ENCODE data around the gene ZNF276. TPM values are rescaled to one million over a fixed set of nuclear protein-coding genes. Genes with fewer than 3 reads are reported as not detected.
"Not testable (repeated sequence)": the region's sequence is repeated elsewhere in the genome, so short reads cannot be mapped to it uniquely, and the experiment has no call there.

Gene ZNF276
- total RNA-seq, 1 donor from 2014 or later: 21.6 TPM

DNA sequence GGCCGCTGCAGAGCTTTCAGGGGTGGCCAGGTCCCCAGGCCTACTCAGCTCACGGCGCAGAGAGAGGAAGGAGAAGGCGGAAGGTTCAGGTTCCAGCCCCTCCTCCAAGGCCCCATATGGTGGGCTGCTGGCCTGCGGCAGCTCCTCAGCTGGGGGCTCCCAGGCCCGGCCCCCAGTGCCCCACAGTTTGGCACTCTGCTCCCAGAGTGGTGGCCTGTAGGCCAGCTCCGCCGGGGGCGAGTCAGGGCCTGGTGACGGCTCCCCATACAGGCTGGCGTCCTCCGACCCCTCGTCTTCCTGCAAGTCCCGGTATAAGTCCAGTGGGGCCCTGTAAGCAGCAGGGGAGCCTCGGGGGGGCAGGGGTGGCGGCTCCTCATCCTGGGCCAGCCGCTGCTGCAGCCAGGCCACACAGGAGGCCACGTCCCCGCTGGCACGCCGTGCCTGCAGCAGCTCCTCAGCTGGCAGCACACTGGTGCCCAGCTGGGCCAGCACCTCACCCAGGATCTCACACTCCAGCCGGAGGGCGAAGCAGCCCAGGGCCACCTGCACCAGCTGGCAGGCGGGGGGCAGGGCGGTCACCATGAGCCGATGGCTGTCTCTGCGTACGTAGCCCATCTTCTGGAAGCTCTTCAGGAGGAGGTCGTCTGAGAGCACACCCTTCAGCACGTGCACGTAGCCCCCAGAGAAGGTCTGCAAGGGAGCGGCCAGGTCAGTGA lies 23.6 kb upstream of the ZNF276 start:
- no peak for DNase-seq (ENCODE audit: low read depth)
- no peak overlapping the region for H3K4me3 ChIP-seq (ENCODE audit: low read depth, low read length)
- TF ChIP-seq, protein P1, sequence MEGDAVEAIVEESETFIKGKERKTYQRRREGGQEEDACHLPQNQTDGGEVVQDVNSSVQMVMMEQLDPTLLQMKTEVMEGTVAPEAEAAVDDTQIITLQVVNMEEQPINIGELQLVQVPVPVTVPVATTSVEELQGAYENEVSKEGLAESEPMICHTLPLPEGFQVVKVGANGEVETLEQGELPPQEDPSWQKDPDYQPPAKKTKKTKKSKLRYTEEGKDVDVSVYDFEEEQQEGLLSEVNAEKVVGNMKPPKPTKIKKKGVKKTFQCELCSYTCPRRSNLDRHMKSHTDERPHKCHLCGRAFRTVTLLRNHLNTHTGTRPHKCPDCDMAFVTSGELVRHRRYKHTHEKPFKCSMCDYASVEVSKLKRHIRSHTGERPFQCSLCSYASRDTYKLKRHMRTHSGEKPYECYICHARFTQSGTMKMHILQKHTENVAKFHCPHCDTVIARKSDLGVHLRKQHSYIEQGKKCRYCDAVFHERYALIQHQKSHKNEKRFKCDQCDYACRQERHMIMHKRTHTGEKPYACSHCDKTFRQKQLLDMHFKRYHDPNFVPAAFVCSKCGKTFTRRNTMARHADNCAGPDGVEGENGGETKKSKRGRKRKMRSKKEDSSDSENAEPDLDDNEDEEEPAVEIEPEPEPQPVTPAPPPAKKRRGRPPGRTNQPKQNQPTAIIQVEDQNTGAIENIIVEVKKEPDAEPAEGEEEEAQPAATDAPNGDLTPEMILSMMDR (conservative IDR thresholded peaks at IDR 0.05; ENCODE audit: low read depth, low read length): no peak

- DNase-seq (ENCODE audit: low read depth); H3K4me3 ChIP-seq (ENCODE audit: low read depth, low read length): not testable (repeated sequence)
Observed at GRCh38 chr16:89698717-89699116, 22.6 kb upstream of the ZNF276 start.

GRCh38 chr16:89699629-89700099 lies 21.7 kb upstream of the ZNF276 start:
- H3K4me3 ChIP-seq (ENCODE audit: low read depth, low read length): peak overlapping the region; percentile 31
- not testable (repeated sequence) for DNase-seq (ENCODE audit: low read depth)

GRCh38 chr16:89700100-89700648 lies 21.2 kb upstream of the ZNF276 start:
- TF ChIP-seq, protein P1 (conservative IDR thresholded peaks at IDR 0.05; ENCODE audit: low read depth, low read length): peak; percentile 67
- peak overlapping the region; percentile 73 for H3K4me3 ChIP-seq (ENCODE audit: low read depth, low read length)
- peak; percentile 68 for DNase-seq (ENCODE audit: low read depth)

- DNase-seq (ENCODE audit: low read depth): no peak
- H3K4me3 ChIP-seq (ENCODE audit: low read depth, low read length): peak overlapping the region; percentile 73
- TF ChIP-seq, protein P1 (conservative IDR thresholded peaks at IDR 0.05; ENCODE audit: low read depth, low read length): peak; percentile 30
Observed at GRCh38 chr16:89700649-89701424, 20.5 kb upstream of the ZNF276 start.

GRCh38 chr16:89701425-89702406 lies 19.6 kb upstream of the ZNF276 start, which contains the start of gene SPATA2L:
Gene SPATA2L (minus strand): TSS chr16:89701705. CDS start chr16:89701232, 473 bp downstream.
- H3K4me3 ChIP-seq (ENCODE audit: low read depth, low read length): peak within 1 kb of the TSS; percentile 73
- TF ChIP-seq, protein P1 (conservative IDR thresholded peaks at IDR 0.05; ENCODE audit: low read depth, low read length): peak; percentile 34
- DNase-seq (ENCODE audit: low read depth): no peak

DNA sequence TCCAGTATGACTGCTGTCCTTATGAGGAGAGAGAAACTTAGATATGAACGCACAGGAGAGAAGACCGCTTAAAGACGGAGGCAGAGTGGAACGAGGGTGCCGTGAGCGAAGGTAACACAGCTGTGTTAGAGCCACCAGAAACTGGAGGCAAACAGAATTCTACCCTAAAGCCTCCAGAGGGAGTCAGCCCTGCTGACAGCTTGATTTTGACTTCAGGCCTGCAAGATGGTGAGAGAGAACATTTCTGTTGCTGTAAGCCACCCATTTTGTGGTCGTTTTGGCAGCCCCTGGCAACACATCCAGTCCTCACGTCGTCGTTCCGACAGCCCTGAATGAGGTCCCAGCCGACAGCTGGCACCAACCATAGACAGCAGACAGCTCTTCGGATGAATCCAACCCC lies 17.1 kb upstream of the ZNF276 start:
- H3K4me3 ChIP-seq (ENCODE audit: low read depth, low read length): no peak overlapping the region
- TF ChIP-seq, protein P1 (conservative IDR thresholded peaks at IDR 0.05; ENCODE audit: low read depth, low read length): no peak
- no peak for DNase-seq (ENCODE audit: low read depth)
